Naive thymus-derived CD4-positive, alpha-beta T cell (primary cell): Measurements from ENCODE around the gene SEZ6L. TPM values are rescaled to one million over a fixed set of nuclear protein-coding genes. Genes with fewer than 3 reads are reported as not detected.
A peak's percentile ranks its signal among the peaks of the same experiment; 100 is the strongest.

ENCODE experiments used
- ATAC-seq: fragments of 150-1000 bp; cut with Tn5 transposase; 2 replicates; pipeline ENCODE4 v1.10.0; 2021; ENCODE audit warnings: mild to moderate bottlenecking, moderate library complexity
- CTCF ChIA-PET: fragments of 350-600 bp; sonication (Branson Sonifier 250); formaldehyde crosslinking; loops from one replicate; lab custom pipeline; 2021; ENCODE audit warnings: antibody characterized with exemption; lab: Charles Lee
- POLR2A ChIA-PET: fragments of 350-600 bp; sonication (Branson Sonifier 250); formaldehyde crosslinking; loops from one replicate; lab custom pipeline; 2021; ENCODE audit warnings: antibody characterized with exemption, inconsistent platforms; lab: Charles Lee
- DNase-seq, 9 donors: peaks; one replicate each; pipeline versions ENCODE4 v3.0.0 to v3.0.0-alpha.2; 2020 to 2022; ENCODE audit warnings: mixed read lengths in 1 of 9
- H3K27ac ChIP-seq: one replicate; pipeline ENCODE4 v1.7.0; 2013; ENCODE audit warnings: mild to moderate bottlenecking, low read depth, low read length, moderate library complexity
- H3K27me3 ChIP-seq, 2 donors: one replicate each; pipeline ENCODE4 v1.7.0; 2013; ENCODE audit warnings: low read length in 2 of 2, mild to moderate bottlenecking in 2 of 2, moderate library complexity in 2 of 2; ENCODE audit not compliant: control insufficient read depth in 2 of 2, insufficient read depth in 2 of 2
- H3K36me3 ChIP-seq, 3 experiments: 1 replicate in 2 of 3; 2 replicates in 1 of 3; pipeline ENCODE4 v1.7.0; 2013; ENCODE audit warnings: low read length in 3 of 3, mild to moderate bottlenecking in 3 of 3, moderate library complexity in 1 of 3; ENCODE audit not compliant: insufficient read depth in 3 of 3, control insufficient read depth in 2 of 3
- H3K4me1 ChIP-seq, 2 donors: one replicate each; pipeline ENCODE4 v1.7.0; 2013; ENCODE audit warnings: low read length in 2 of 2, mild to moderate bottlenecking in 2 of 2, moderate library complexity in 1 of 2; ENCODE audit not compliant: control insufficient read depth in 2 of 2, insufficient read depth in 2 of 2
- H3K4me3 ChIP-seq: 2 replicates; pipeline ENCODE4 v1.7.0; 2013; ENCODE audit warnings: mild to moderate bottlenecking, low read length
- H3K9me3 ChIP-seq, 3 experiments: 1 replicate in 2 of 3; 2 replicates in 1 of 3; pipeline ENCODE4 v1.7.0; 2013; ENCODE audit warnings: low read length in 3 of 3; ENCODE audit not compliant: control insufficient read depth in 2 of 3
- H3K27ac Mint-ChIP-seq, 9 donors: one replicate each; pipeline ENCODE4 v1.8.0; 2020 to 2022; ENCODE audit warnings: mixed read lengths in 9 of 9, mild to moderate bottlenecking in 8 of 9, moderate library complexity in 5 of 9, inconsistent platforms in 2 of 9
- H3K27me3 Mint-ChIP-seq, 5 donors: one replicate each; pipeline ENCODE4 v1.8.0; 2021 to 2022; ENCODE audit warnings: mixed read lengths in 5 of 5, mild to moderate bottlenecking in 1 of 5
- H3K36me3 Mint-ChIP-seq, 5 donors: one replicate each; pipeline ENCODE4 v1.8.0; 2020 to 2022; ENCODE audit warnings: mixed read lengths in 5 of 5, mild to moderate bottlenecking in 3 of 5, inconsistent platforms in 1 of 5
- H3K4me1 Mint-ChIP-seq, 7 donors: one replicate each; pipeline ENCODE4 v1.8.0; 2020 to 2022; ENCODE audit warnings: mixed read lengths in 7 of 7, mild to moderate bottlenecking in 3 of 7, inconsistent platforms in 1 of 7
- H3K4me3 Mint-ChIP-seq, 10 donors: one replicate each; pipeline ENCODE4 v1.8.0; 2020 to 2022; ENCODE audit warnings: mild to moderate bottlenecking in 10 of 10, mixed read lengths in 10 of 10, moderate library complexity in 6 of 10, inconsistent platforms in 2 of 10
- H3K9me3 Mint-ChIP-seq, 11 donors: one replicate each; pipeline ENCODE4 v1.8.0; 2020 to 2022; ENCODE audit warnings: mixed read lengths in 11 of 11, mild to moderate bottlenecking in 4 of 11, inconsistent platforms in 1 of 11, moderate library complexity in 1 of 11
- intact Hi-C, 2 donors: fragments of 100-400 bp; cut with micrococcal nuclease; formaldehyde crosslinking; loops; one replicate each; pipeline ENCODE4 v1.15.1; 2023
- polyA plus RNA-seq, 2 donors: library from polyadenylated mRNA; unstranded; fragments of 300-500 nt; fragmentation: Illumina TruSeq; gene quantifications; one replicate each; pipeline ENCODE4 v1.2.3, GENCODE V29; 2021
- total RNA-seq, 6 experiments: library from RNA in 5 of 6; stranded (reverse) in 5 of 6; gene quantifications; 1 replicate in 5 of 6; 2 replicates in 1 of 6; pipeline ENCODE4 v1.2.3 and lab custom pipeline; 2021 to 2026

SEZ6L gene
- total and polyA plus RNA-seq, 7 experiments from 2014 or later: 0.16 to 1.4 TPM; not detected in 5

- intact Hi-C loops: loop anchor here (5.0 kb wide), 3 partner anchors 122 to 1647 kb away; partner anchors contain the start of genes HPS4 (in 1 of the 2) and SRRD (in 1 of the 2)
- Mint-ChIP-seq H3K4me3 (peak overlapping the region in 3 of 10 donors; percentile 3 to 42 (median 18)), H3K27me3 (peaks cover 7 to 14% (median 14%) of the 10 kb centered on the region in 5 donors), H3K27ac (no peak overlapping the region), H3K9me3 (no peaks in the 10 kb centered on the region), H3K36me3 (no peaks in the 10 kb centered on the region), H3K4me1 (peaks cover 2 to 8% (median 6%) of the 10 kb centered on the region in 7 donors)
- POLR2A ChIA-PET: no interaction called here
- DNase-seq: peak; percentile 30 to 62 (median 54)
- CTCF ChIA-PET: no interaction called here
- H3K27me3 ChIP-seq: peaks cover 0 to 3% of the 10 kb centered on the region in 2 donors
- H3K4me1 ChIP-seq: no peaks in the 10 kb centered on the region
- H3K4me3 ChIP-seq: no peak overlapping the region
- H3K36me3 ChIP-seq: no peaks in the 10 kb centered on the region
- no peaks in the 10 kb centered on the region for H3K9me3 ChIP-seq
- peak; percentile 74 for ATAC-seq
- H3K27ac ChIP-seq: no peak overlapping the region
Observed at GRCh38 chr22:26360169-26360885, 191.1 kb downstream of the SEZ6L start.

GRCh38 chr22:26362471-26362870, 193.2 kb downstream of the SEZ6L start:
- H3K27me3 ChIP-seq: peaks cover 0 to 3% of the 10 kb centered on the region in 2 donors
- Mint-ChIP-seq H3K4me1 (peaks cover 2 to 9% (median 6%) of the 10 kb centered on the region in 7 donors), H3K36me3 (no peaks in the 10 kb centered on the region), H3K27ac (no peak overlapping the region), H3K9me3 (no peaks in the 10 kb centered on the region), H3K27me3 (peaks cover 7 to 15% (median 12%) of the 10 kb centered on the region in 5 donors), H3K4me3 (no peak overlapping the region)
- H3K4me1 ChIP-seq: no peaks in the 10 kb centered on the region
- DNase-seq (no peak), ATAC-seq (no peak)
- ChIA-PET CTCF (interaction anchor here (0.5 to 1.3 kb wide), 7 partner anchors 8 to 1311 kb away, joined by 3 to 4 read pairs (median 3); no protein-coding TSS in a partner anchor), POLR2A (no interaction called here)
- no peaks in the 10 kb centered on the region for H3K9me3 ChIP-seq
- H3K36me3 ChIP-seq: no peaks in the 10 kb centered on the region
- no peak overlapping the region for H3K27ac ChIP-seq
- intact Hi-C loops: loop anchor here (5.0 kb wide), 3 partner anchors 120 to 1645 kb away; partner anchors contain the start of genes HPS4 (in 1 of the 2) and SRRD (in 1 of the 2)
- no peak overlapping the region for H3K4me3 ChIP-seq

GRCh38 chr22:26364066-26365015, 195.1 kb downstream of the SEZ6L start:
- intact Hi-C loops: loop anchor here (1.0 to 5.0 kb wide), 6 partner anchors 64 to 1643 kb away; partner anchors contain the start of genes ASPHD2 (in 1 of the 2), HPS4 (in 1 of the 2) and SRRD (in 1 of the 2)
- H3K4me1 Mint-ChIP-seq: peaks cover 4 to 13% (median 6%) of the 10 kb centered on the region in 7 donors
- peaks cover 7 to 18% (median 12%) of the 10 kb centered on the region in 5 donors for H3K27me3 Mint-ChIP-seq
- Histone ChIP-seq H3K4me3 (no peak overlapping the region), H3K27ac (no peak overlapping the region), H3K36me3 (no peaks in the 10 kb centered on the region), H3K4me1 (no peaks in the 10 kb centered on the region), H3K9me3 (no peaks in the 10 kb centered on the region), H3K27me3 (peaks cover 0 to 3% of the 10 kb centered on the region in 2 donors)
- H3K36me3 Mint-ChIP-seq: no peaks in the 10 kb centered on the region
- DNase-seq (peak in 8 of 9 donors; percentile 33 to 56 (median 47)), ATAC-seq (peak; percentile 84)
- ChIA-PET POLR2A (interaction anchor here (0.6 kb wide), 1 partner anchor 98 kb away, joined by 3 read pairs; no protein-coding TSS in a partner anchor), CTCF (interaction anchor here (0.6 to 2.3 kb wide), 7 partner anchors 9 to 1525 kb away, joined by 3 to 15 read pairs (median 3); no protein-coding TSS in a partner anchor)
- H3K4me3 Mint-ChIP-seq: no peak overlapping the region
- H3K27ac Mint-ChIP-seq: no peak overlapping the region
- H3K9me3 Mint-ChIP-seq: no peaks in the 10 kb centered on the region

GRCh38 chr22:26367402-26368245, 198.4 kb downstream of the SEZ6L start:
- Mint-ChIP-seq H3K36me3 (no peaks in the 10 kb centered on the region), H3K4me1 (peaks cover 0 to 6% (median 2%) of the 10 kb centered on the region in 7 donors), H3K9me3 (no peaks in the 10 kb centered on the region), H3K27me3 (peaks cover 7 to 29% (median 21%) of the 10 kb centered on the region in 5 donors), H3K27ac (peak overlapping the region in 1 of 9 donors; percentile 23), H3K4me3 (no peak overlapping the region)
- intact Hi-C loops: no loop called here
- Histone ChIP-seq H3K9me3 (no peaks in the 10 kb centered on the region), H3K27me3 (peaks cover 0 to 3% of the 10 kb centered on the region in 2 donors), H3K27ac (no peak overlapping the region), H3K4me1 (no peaks in the 10 kb centered on the region), H3K36me3 (no peaks in the 10 kb centered on the region), H3K4me3 (no peak overlapping the region)
- ChIA-PET CTCF (interaction anchor here (0.6 to 1.7 kb wide), 6 partner anchors 7 to 459 kb away, joined by 3 to 6 read pairs (median 4); no protein-coding TSS in a partner anchor), POLR2A (interaction anchor here (0.8 kb wide), 1 partner anchor 15 kb away, joined by 3 read pairs; no protein-coding TSS in a partner anchor)
- ATAC-seq (peak; percentile 78), DNase-seq (peak; percentile 20 to 58 (median 56))

- Mint-ChIP-seq H3K27me3 (peaks cover 15 to 58% (median 46%) of the 10 kb centered on the region in 5 donors), H3K9me3 (no peaks in the 10 kb centered on the region), H3K36me3 (no peaks in the 10 kb centered on the region), H3K4me1 (peaks cover 5 to 10% (median 7%) of the 10 kb centered on the region in 7 donors), H3K4me3 (no peak overlapping the region), H3K27ac (no peak overlapping the region)
- Histone ChIP-seq H3K27ac (no peak overlapping the region), H3K4me3 (no peak overlapping the region), H3K4me1 (peaks cover 0 to 5% of the 10 kb centered on the region in 2 donors), H3K27me3 (no peaks in the 10 kb centered on the region), H3K36me3 (no peaks in the 10 kb centered on the region), H3K9me3 (no peaks in the 10 kb centered on the region)
- CTCF ChIA-PET: no interaction called here
- intact Hi-C loops: no loop called here
- POLR2A ChIA-PET: interaction anchor here (0.7 kb wide), 1 partner anchor 10 kb away, joined by 3 read pairs; no protein-coding TSS in a partner anchor
- DNase-seq (no peak), ATAC-seq (no peak)
Observed at GRCh38 chr22:26372890-26373289, 203.6 kb downstream of the SEZ6L start.
